A673 (cell line): ENCODE measurements around the gene CPNE2. TPM values are rescaled to one million over a fixed set of nuclear protein-coding genes. Genes with fewer than 3 reads are reported as not detected.

Source experiments
- BruUV-seq: library from RNA; stranded (reverse); fragments of 400-500 nt; replicated peaks from 2 replicates; lab custom pipeline; 2021; lab: Mats Ljungman, UMichigan
- CTCF ChIA-PET: fragments of 300-600 bp; sonication (Branson Sonifier 250); formaldehyde crosslinking; loops from one replicate; lab custom pipeline; 2022; ENCODE audit warnings: antibody characterized with exemption; lab: Charles Lee
- POLR2A ChIA-PET: fragments of 300-600 bp; sonication (Branson Sonifier 250); formaldehyde crosslinking; loops from one replicate; lab custom pipeline; 2022; ENCODE audit warnings: antibody characterized with exemption; ENCODE audit not compliant: low non-redundant PET; lab: Charles Lee
- DNase-seq: peaks from one replicate; pipeline ENCODE4 v3.0.0-alpha.2; 2015; ENCODE audit warnings: low spot score
- H3K27ac ChIP-seq: fragments of 200-600 bp; sonication (generic); 2 replicates; pipeline ENCODE4 v1.5.1; 2016; ENCODE audit warnings: mixed run types, low read depth, mild to moderate bottlenecking, mixed read lengths, antibody characterized with exemption, low read length; ENCODE audit not compliant: poor library complexity, severe bottlenecking
- H3K27me3 ChIP-seq: fragments of 200-600 bp; sonication (generic); replicated peaks from 2 replicates; pipeline ENCODE4 v1.6.1; 2017; ENCODE audit warnings: mixed run types, low read depth, mild to moderate bottlenecking, mixed read lengths, antibody characterized with exemption, low read length; ENCODE audit not compliant: insufficient read depth, poor library complexity
- H3K36me3 ChIP-seq: fragments of 200-600 bp; sonication (generic); 2 replicates; pipeline ENCODE4 v1.6.1; 2016; ENCODE audit warnings: mixed run types, mild to moderate bottlenecking, mixed read lengths, antibody characterized with exemption, low read length; ENCODE audit not compliant: insufficient read depth, poor library complexity, severe bottlenecking
- H3K4me1 ChIP-seq: fragments of 200-600 bp; sonication (generic); 2 replicates; pipeline ENCODE4 v1.6.1; 2017; ENCODE audit warnings: mixed run types, mild to moderate bottlenecking, mixed read lengths, antibody characterized with exemption, low read length; ENCODE audit not compliant: insufficient read depth, poor library complexity, severe bottlenecking
- H3K4me3 ChIP-seq: fragments of 200-600 bp; sonication (generic); 2 replicates; pipeline ENCODE4 v1.5.1; 2016; ENCODE audit warnings: low read depth, mixed run types, mild to moderate bottlenecking, mixed read lengths, low read length; ENCODE audit not compliant: poor library complexity, severe bottlenecking
- H3K9me3 ChIP-seq: fragments of 200-600 bp; sonication (generic); 2 replicates; pipeline ENCODE4 v1.6.1; 2016; ENCODE audit warnings: mixed run types, low read depth, mild to moderate bottlenecking, mixed read lengths, antibody characterized with exemption, low read length; ENCODE audit not compliant: poor library complexity, severe bottlenecking
- CTCF ChIP-seq: fragments of 300-800, 200-600 bp; sonication (generic); conservative IDR thresholded peaks from 2 replicates; pipeline ENCODE4 v1.5.1; 2017; ENCODE audit warnings: low read depth, mild to moderate bottlenecking, antibody characterized with exemption, low read length, moderate library complexity, mixed read lengths
- EZH2 ChIP-seq: fragments of 200-600 bp; sonication (generic); IDR thresholded peaks from 2 replicates; pipeline ENCODE4 v1.6.1; 2017; ENCODE audit warnings: borderline replicate concordance, low read depth, mild to moderate bottlenecking, mixed read lengths, antibody characterized with exemption, low read length; ENCODE audit not compliant: poor library complexity, severe bottlenecking
- intact Hi-C: fragments of 100-400 bp; cut with micrococcal nuclease; formaldehyde crosslinking; loops from one replicate; pipeline ENCODE4 v1.10.0; 2022; ENCODE audit not compliant: unreplicated experiment
- total RNA-seq: library from RNA; stranded (reverse); gene quantifications from 2 replicates; pipeline ENCODE4 v1.2.3, GENCODE V29; 2021

CPNE2 gene
- total RNA-seq, 1 experiment from 2014 or later = 38.1 TPM

- H3K9me3 ChIP-seq = no peaks in the 10 kb centered on the region
- no peaks in the 10 kb centered on the region for H3K27me3 ChIP-seq
- peaks cover 3% of the 10 kb centered on the region for H3K36me3 ChIP-seq
- no peak overlapping the region for H3K27ac ChIP-seq
- ChIA-PET POLR2A (no interaction called here), CTCF (no interaction called here)
- DNase-seq = no peak
- H3K4me1 ChIP-seq = peaks cover 10% of the 10 kb centered on the region
- no peak for TF ChIP-seq EZH2
- H3K4me3 ChIP-seq = no peak overlapping the region
- BruUV-seq = no TSS peak
- intact Hi-C loops = no loop called here
These were observed 18.6 kb downstream of the CPNE2 start for GRCh38 chr16:57110937-57111336.

GRCh38 chr16:57111420-57111819, 19.0 kb downstream of the CPNE2 start:
- DNase-seq = no peak
- no peak for TF ChIP-seq EZH2
- TF ChIP-seq CTCF = no peak
- intact Hi-C loops = no loop called here
- ChIA-PET POLR2A (no interaction called here), CTCF (no interaction called here)
- Histone ChIP-seq H3K4me1 (peaks cover 13% of the 10 kb centered on the region), H3K9me3 (no peaks in the 10 kb centered on the region), H3K36me3 (peaks cover 3% of the 10 kb centered on the region), H3K27me3 (no peaks in the 10 kb centered on the region), H3K4me3 (no peak overlapping the region), H3K27ac (no peak overlapping the region)
- BruUV-seq = no TSS peak

GRCh38 chr16:57112403-57113041, 20.1 kb downstream of the CPNE2 start:
- intact Hi-C loops = no loop called here
- DNase-seq = no peak
- H3K9me3 ChIP-seq = no peaks in the 10 kb centered on the region
- CTCF ChIA-PET = no interaction called here
- BruUV-seq = no TSS peak
- TF ChIP-seq CTCF (no peak), EZH2 (no peak)
- no peak overlapping the region for H3K4me3 ChIP-seq
- no peaks in the 10 kb centered on the region for H3K27me3 ChIP-seq
- H3K4me1 ChIP-seq = peaks cover 13% of the 10 kb centered on the region
- POLR2A ChIA-PET = no interaction called here
- peaks cover 3% of the 10 kb centered on the region for H3K36me3 ChIP-seq
- no peak overlapping the region for H3K27ac ChIP-seq

GRCh38 chr16:57113042-57113453, 20.7 kb downstream of the CPNE2 start:
- intact Hi-C loops = no loop called here
- Histone ChIP-seq H3K27ac (no peak overlapping the region), H3K4me3 (no peak overlapping the region), H3K4me1 (peaks cover 13% of the 10 kb centered on the region), H3K36me3 (peaks cover 3% of the 10 kb centered on the region), H3K27me3 (no peaks in the 10 kb centered on the region), H3K9me3 (no peaks in the 10 kb centered on the region)
- ChIA-PET POLR2A (no interaction called here), CTCF (no interaction called here)
- no TSS peak for BruUV-seq
- no peak for DNase-seq
- no peak for TF ChIP-seq CTCF
- TF ChIP-seq EZH2 = no peak
